SU-DHL-6 (cell line): ENCODE data around the gene C19orf33.

Source experiments
- H2AFZ ChIP-seq: fragments of 200-600 bp; sonication (generic); 2 replicates; pipeline ENCODE4 v1.6.1; 2014; ENCODE audit warnings: low read depth, mild to moderate bottlenecking, moderate library complexity, mixed read lengths, antibody characterized with exemption, low read length; ENCODE audit not compliant: severe bottlenecking
- H3F3A ChIP-seq: fragments of 200-600 bp; shearing (Covaris generic); 2 replicates; pipeline ENCODE4 v1.6.0; 2016; ENCODE audit warnings: antibody characterized with exemption, mild to moderate bottlenecking; ENCODE audit not compliant: insufficient read depth
- H3K27ac ChIP-seq: fragments of 200-600 bp; sonication (generic); 2 replicates; pipeline ENCODE4 v1.5.1; 2016; ENCODE audit warnings: low read depth, mild to moderate bottlenecking, low read length, moderate library complexity, mixed read lengths
- H3K27me3 ChIP-seq: fragments of 200-600 bp; sonication (generic), shearing (Covaris generic); 2 replicates; pipeline ENCODE4 v1.6.0; 2014; ENCODE audit warnings: mild to moderate bottlenecking, low read length
- H3K36me3 ChIP-seq: fragments of 200-600 bp; sonication (generic); 2 replicates; pipeline ENCODE4 v1.6.1; 2014; ENCODE audit warnings: mild to moderate bottlenecking, low read length, mixed read lengths
- H3K4me2 ChIP-seq: fragments of 300-600, 200-600 bp; shearing (Covaris generic), sonication (generic); 2 replicates; pipeline ENCODE4 v1.6.0; 2014; ENCODE audit warnings: low read length, low read depth, mild to moderate bottlenecking; ENCODE audit not compliant: poor library complexity, severe bottlenecking
- H3K4me3 ChIP-seq: fragments of 200-600 bp; sonication (generic); 2 replicates; pipeline ENCODE4 v1.5.1; 2014; ENCODE audit warnings: antibody characterized with exemption, low read length, mild to moderate bottlenecking, mixed read lengths; ENCODE audit not compliant: insufficient read depth, poor library complexity, severe bottlenecking
- H3K79me2 ChIP-seq: fragments of 200-600 bp; sonication (generic); 2 replicates; pipeline ENCODE4 v1.6.1; 2014; ENCODE audit warnings: mild to moderate bottlenecking, low read length, moderate library complexity; ENCODE audit not compliant: insufficient read depth
- H3K9ac ChIP-seq: fragments of 200-600 bp; sonication (generic); 2 replicates; pipeline ENCODE4 v1.7.0; 2014; ENCODE audit warnings: mild to moderate bottlenecking, low read length
- H3K9me2 ChIP-seq: fragments of 200-600 bp; sonication (generic); replicated peaks from 2 replicates; pipeline ENCODE4 v1.6.1; 2014; ENCODE audit warnings: low read length; ENCODE audit not compliant: insufficient read depth
- H3K9me3 ChIP-seq: fragments of 200-600 bp; sonication (generic); 2 replicates; pipeline ENCODE4 v1.6.1; 2014; ENCODE audit warnings: low read length, mixed read lengths; ENCODE audit not compliant: insufficient read depth
- H4K20me1 ChIP-seq: fragments of 200-600 bp; sonication (generic); 2 replicates; pipeline ENCODE4 v1.6.1; 2014; ENCODE audit warnings: low read depth, mild to moderate bottlenecking, antibody characterized with exemption, low read length, moderate library complexity, mixed read lengths
- EZH2phosphoT487 ChIP-seq: fragments of 200-600 bp; sonication (generic), shearing (Covaris generic); conservative IDR thresholded peaks from 2 replicates; pipeline ENCODE4 v1.6.1; 2018; ENCODE audit warnings: mild to moderate bottlenecking, antibody characterized with exemption, low read length, moderate library complexity, mixed read lengths
- TF ChIP-seq, protein P1 (sequence below): fragments of 200-600 bp; sonication (generic); IDR thresholded peaks from one replicate; pipeline ENCODE4 v1.5.1; 2017; ENCODE audit warnings: antibody characterized with exemption, mild to moderate bottlenecking, low read length, moderate library complexity; ENCODE audit not compliant: insufficient read depth, poor library complexity, severe bottlenecking

C19orf33 gene

DNA sequence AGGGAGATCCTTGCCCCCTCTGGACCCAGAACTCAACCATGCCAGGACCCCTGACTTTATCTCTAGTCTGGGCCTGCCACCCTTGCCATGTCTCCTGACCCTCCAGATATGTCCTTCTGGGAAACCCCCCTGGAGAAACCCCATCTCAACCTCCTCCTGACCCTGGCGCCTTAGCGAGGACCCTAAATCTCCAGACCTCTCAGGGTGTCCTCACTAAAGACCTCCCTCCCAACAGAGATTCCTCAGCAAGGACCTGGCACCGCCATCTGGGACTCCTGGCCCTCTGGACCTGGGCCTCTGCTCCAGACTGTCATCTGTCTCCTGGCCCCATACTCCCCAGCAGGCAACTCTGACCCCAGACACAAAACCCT is 16.9 kb downstream of the C19orf33 start:
- H3K4me2 ChIP-seq: no peak overlapping the region
- TF ChIP-seq EZH2phosphoT487: no peak
- TF ChIP-seq, protein P1, sequence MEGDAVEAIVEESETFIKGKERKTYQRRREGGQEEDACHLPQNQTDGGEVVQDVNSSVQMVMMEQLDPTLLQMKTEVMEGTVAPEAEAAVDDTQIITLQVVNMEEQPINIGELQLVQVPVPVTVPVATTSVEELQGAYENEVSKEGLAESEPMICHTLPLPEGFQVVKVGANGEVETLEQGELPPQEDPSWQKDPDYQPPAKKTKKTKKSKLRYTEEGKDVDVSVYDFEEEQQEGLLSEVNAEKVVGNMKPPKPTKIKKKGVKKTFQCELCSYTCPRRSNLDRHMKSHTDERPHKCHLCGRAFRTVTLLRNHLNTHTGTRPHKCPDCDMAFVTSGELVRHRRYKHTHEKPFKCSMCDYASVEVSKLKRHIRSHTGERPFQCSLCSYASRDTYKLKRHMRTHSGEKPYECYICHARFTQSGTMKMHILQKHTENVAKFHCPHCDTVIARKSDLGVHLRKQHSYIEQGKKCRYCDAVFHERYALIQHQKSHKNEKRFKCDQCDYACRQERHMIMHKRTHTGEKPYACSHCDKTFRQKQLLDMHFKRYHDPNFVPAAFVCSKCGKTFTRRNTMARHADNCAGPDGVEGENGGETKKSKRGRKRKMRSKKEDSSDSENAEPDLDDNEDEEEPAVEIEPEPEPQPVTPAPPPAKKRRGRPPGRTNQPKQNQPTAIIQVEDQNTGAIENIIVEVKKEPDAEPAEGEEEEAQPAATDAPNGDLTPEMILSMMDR: no peak
- no peaks in the 10 kb centered on the region for H3K9me3 ChIP-seq
- no peaks in the 10 kb centered on the region for H3K79me2 ChIP-seq
- no peaks in the 10 kb centered on the region for H4K20me1 ChIP-seq
- no peaks in the 10 kb centered on the region for H3K9me2 ChIP-seq
- H3K4me3 ChIP-seq: no peak overlapping the region
- no peak overlapping the region for H3K27ac ChIP-seq
- no peak overlapping the region for H3K9ac ChIP-seq
- H3F3A ChIP-seq: no peaks in the 10 kb centered on the region
- H3K27me3 ChIP-seq: no peaks in the 10 kb centered on the region
- H3K36me3 ChIP-seq: no peaks in the 10 kb centered on the region
- H2AFZ ChIP-seq: no peak overlapping the region

DNA sequence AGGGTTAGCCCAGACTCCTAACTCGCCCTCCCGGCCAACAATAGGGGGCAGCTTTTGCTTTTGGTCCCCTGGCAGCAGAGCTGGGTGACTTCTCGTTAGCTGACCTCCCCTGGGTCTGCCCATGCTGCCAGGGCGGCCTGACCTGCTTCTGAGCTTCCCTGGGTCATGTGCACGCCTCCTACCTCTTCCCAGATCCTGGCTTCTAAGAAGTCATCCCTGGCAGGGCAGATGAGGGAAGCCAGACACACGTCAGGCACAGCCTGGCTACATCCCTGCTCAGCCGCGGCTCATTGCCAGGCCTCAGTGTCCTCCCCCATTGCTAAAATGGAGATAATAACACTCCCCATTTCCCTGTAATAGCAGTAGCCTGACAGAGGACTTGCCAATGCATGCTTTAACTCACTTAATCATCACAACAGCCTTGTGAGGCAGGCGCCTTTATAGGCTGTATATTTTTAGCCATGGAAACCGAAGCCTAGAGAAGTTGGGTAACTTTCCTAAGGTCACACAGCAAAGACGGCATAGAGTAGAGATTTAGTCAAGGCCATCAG is 17.7 kb downstream of the C19orf33 start:
- Histone ChIP-seq H3K9me2 (no peaks in the 10 kb centered on the region), H4K20me1 (no peaks in the 10 kb centered on the region), H3K79me2 (no peaks in the 10 kb centered on the region), H3K36me3 (no peaks in the 10 kb centered on the region), H3K27ac (no peak overlapping the region), H3K27me3 (no peaks in the 10 kb centered on the region), H3K4me3 (no peak overlapping the region), H3K9ac (no peak overlapping the region), H2AFZ (no peak overlapping the region), H3F3A (no peaks in the 10 kb centered on the region), H3K4me2 (no peak overlapping the region), H3K9me3 (no peaks in the 10 kb centered on the region)
- TF ChIP-seq, protein P1: no peak
- TF ChIP-seq EZH2phosphoT487: no peak

DNA sequence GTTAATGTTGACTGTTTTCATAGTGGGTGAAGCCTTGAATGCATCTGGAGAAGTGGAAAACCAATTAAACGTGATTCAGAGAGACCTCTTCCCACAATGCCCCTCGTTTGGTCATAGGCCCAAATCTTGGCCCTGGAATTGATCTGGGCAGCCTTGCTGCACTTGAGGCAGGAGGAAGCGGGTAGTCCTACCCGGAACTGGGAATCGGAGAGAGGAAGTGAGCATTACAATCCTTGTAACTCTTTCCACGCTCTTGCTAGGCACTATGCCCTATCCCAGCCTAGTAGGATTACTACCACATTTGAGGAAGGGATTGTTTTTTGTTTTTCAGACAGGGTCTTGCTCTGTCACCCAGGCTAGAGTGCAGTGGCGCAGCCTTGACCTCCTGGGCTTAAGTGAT is 19.2 kb downstream of the C19orf33 start:
- H3K79me2 ChIP-seq: no peaks in the 10 kb centered on the region
- no peaks in the 10 kb centered on the region for H4K20me1 ChIP-seq
- no peak overlapping the region for H3K27ac ChIP-seq
- H3K9me2 ChIP-seq: no peaks in the 10 kb centered on the region
- H3K4me3 ChIP-seq: no peak overlapping the region
- TF ChIP-seq EZH2phosphoT487: no peak
- TF ChIP-seq, protein P1: no peak
- no peak overlapping the region for H2AFZ ChIP-seq
- H3K4me2 ChIP-seq: no peak overlapping the region
- H3K9ac ChIP-seq: no peak overlapping the region
- H3K36me3 ChIP-seq: no peaks in the 10 kb centered on the region
- no peaks in the 10 kb centered on the region for H3F3A ChIP-seq
- H3K9me3 ChIP-seq: no peaks in the 10 kb centered on the region
- no peaks in the 10 kb centered on the region for H3K27me3 ChIP-seq
